Limb (tissue), 2 donors: Measurements from ENCODE around the gene BAIAP2.
"Not testable (repeated sequence)": the region's sequence is repeated elsewhere in the genome, so short reads cannot be mapped to it uniquely, and the experiment has no call there.

Experiments used
- DNase-seq, 2 donors: peaks; one replicate each; pipeline ENCODE4 v3.0.0-alpha.2; 2016; ENCODE audit errors: extremely low spot score in 2 of 2

BAIAP2 gene

DNA sequence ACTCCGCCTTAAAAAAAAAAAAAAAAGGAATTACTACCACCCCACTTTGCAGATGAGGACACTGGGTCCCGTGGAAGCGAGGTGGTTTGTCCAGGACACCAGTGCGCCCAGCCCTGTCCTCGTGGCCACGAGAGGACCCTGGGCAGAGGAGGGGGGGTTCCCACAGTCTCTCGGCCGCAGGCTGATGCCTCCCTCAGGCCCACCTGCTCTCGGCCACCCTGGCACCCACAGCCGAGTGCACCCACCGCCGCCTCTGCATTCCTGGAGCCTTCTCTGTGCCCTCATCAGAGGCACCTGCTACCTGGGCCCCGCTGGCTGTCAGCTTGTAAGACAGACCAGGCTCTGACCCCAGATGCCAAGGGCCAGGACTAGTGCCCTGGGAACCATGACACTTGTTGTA, 102.3 kb downstream of the BAIAP2 start:
- DNase-seq = no peak

DNA sequence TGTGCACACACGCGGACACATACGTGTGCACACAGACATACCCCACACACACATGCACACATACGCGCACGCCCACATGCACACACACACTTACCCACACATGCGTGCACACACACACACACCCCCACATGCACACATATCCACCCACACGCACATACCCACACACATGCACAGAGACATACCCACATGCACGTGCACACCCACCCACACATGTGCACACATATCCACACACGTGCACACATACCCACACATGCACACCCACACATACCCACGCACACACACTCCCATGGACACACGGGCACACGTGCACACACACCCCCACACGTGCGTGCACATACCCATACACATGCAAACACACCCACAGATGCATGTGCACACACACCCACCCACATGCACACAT, 103.1 kb downstream of the BAIAP2 start:
- DNase-seq = no peak

DNA sequence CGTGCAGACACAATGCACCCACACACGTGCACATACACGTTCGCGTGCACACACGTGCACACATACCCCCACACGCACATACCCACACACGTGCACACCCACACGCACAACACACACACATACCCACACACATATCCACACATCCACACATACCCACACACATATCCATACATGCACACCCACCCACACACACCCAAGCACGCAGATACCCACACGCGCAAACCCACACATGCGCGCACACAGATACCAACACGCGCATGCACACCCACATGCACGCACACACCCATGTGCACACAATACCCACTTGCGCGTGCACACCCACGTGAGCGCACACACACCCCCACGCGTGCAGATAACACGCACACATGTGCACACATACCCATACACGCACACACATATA, 103.5 kb downstream of the BAIAP2 start:
- no peak for DNase-seq

DNA sequence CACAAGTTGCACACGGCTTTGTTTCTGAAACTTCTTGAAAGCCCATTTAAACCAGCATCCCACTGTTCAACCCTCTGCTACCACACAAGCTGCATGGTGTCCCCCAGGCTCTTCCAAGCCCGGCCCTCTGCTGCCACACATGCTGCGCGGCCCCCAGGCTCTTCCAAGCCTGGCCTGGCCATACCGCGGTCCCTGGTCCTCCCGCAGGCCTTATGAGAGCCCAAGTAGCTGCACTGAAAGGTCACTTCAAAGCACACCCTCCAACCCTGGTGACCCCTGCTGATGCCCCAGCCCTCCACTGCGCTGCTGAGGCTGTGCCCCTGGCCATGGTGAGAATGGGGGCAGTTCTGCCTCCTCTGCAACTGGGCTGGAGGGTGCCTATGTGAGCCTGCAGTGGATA, 104.5 kb downstream of the BAIAP2 start:
- DNase-seq = no peak

DNA sequence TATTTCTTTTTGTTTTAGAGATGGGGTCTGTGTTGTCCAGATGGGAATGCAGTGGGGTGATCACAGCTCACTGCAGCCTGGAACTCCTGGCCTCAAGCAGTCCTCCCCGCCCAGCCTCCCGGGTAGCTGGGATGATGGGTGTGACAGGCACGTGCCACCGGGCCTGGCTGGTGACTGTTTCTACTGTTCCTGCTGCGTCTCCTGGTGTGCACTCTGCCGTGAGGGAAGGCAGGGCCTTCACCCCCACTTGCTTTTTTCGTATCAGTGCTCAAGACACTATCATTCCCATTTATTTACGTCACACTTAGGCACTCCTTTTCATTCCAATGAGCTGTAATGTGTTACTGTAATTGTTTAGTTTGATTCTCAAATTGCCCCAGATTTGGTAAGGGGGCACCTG, 105.1 kb downstream of the BAIAP2 start:
- no peak for DNase-seq

DNA sequence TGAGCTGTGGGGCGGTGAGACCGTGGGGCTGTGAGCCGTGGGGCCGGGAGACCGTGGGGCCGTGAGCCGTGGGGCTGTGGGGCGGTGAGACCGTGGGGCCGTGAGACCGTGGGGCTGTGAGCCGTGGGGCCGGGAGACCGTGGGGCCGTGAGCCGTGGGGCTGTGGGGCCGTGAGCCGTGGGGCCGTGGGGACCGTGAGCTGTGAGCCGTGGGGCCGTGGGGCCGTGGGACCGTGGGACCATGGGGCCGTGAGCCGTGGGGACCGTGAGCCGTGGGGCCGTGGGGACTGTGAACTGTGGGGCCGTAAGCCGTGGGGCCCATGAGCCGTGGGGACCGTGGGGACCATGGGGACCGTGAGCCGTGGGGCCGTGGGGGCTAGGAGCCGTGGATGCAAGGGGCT, 105.7 kb downstream of the BAIAP2 start:
- DNase-seq = no peak

DNA sequence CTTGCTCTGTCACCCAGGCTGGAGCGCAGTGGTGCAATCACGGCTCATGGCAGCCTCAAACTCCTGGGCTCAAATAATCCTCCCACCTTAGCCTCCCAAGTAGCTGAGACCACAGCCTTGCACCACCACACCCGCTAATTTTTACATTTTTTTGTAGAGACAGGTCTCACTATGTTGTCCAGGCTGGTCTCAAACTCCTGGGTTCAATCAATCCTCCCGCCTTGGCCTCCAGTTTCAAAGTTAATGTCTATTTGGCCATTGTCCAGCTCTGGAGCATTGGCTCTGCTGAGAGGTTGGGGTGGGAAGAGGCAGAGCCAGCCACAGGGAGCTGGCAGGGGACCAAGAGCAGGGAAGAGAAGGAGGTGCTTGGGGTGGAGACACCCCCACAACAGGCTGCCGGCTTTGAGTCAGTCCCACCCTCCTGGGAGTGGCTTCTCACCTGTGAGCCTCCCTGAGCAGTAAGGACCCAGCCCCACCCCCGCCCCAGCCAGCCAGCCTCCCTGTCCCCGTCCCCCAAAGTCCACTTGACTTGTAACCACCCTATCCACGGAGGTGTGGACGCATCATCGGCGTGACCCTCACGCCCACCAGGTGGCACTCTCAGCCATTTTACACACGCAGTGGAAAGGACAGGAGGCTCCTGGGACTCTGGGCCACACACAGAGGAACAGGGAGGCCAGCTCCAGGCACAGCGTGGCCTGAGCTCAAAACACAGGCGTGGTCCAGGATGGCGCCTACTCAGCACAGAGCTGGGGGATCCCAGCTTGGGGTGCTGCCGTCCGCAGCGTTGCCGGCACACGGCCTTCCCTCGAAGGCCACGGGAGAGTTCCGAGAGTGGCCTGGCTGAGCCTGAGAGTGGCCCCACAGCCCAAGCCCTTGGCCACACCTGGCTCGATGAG, 107.6 kb downstream of the BAIAP2 start:
- peak; percentile 58 to 86 for DNase-seq

DNA sequence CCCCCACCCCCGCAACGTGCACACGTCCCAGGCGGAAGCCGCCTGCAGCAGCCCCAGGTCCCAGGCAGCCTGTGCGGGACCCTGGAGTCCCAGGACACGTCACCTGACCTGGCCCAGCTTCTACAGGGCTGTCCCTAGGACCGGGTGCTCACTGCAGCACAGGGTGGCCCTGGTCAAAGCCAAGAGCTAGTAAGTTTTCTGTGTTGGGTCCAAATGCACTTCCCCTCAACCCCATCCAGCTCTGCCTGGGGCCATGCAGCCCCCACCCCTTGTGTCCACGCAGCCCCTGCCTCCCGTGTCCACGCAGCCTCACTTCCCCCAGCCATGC, 108.2 kb downstream of the BAIAP2 start:
- DNase-seq = no peak

DNA sequence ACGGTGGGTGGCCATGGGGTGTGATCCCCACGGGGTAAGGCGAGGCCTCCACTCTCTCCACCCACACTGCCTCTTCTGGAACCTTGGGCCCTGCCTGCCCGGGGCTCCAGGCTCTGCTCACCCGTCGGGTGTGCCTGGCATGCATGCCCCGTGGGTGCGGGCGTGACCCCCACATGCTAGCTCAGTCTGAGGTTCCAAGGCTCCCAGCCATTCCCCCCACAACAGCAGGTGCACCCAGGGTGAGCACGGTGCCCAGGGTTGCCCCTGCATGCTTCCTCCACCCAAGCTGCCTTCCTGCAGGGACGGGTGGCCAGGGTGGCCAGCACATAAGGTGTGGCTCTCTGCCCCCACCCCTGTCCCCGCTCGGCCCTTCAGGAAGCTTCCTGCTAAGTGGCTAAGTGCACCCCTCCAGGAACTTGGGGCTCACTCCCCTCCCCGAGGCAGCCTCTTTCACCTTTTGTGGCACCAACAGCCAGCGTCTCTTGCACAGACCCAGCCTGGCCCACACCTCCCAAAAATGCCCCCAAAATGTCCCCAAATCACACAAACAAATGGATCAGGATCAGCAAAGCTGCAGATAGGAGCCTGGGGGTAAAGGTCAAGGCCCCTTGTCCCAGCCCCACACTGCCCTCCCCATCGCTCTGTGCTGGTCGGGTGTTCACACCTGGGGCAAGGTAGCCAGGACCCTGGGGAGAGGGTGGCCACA, 108.9 kb downstream of the BAIAP2 start:
- DNase-seq = no peak

DNA sequence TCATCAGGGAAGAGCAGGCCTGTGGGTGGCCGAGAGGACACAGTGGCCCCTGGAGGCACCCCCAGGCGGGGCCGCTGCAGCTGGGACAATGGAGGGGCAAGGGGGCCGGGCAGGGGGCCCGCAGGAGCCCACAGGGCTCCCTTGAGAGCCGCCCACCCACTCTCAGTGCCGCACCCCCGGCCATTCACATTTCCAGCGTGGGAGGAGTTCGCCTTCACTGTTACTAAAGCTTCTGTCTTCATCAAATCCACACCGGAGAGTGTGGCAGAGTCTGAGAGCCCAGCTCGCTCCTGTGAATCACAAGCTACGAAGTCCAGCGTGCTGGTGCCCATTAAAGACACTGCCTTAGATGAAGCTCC, 109.5 kb downstream of the BAIAP2 start:
- no peak for DNase-seq

DNA sequence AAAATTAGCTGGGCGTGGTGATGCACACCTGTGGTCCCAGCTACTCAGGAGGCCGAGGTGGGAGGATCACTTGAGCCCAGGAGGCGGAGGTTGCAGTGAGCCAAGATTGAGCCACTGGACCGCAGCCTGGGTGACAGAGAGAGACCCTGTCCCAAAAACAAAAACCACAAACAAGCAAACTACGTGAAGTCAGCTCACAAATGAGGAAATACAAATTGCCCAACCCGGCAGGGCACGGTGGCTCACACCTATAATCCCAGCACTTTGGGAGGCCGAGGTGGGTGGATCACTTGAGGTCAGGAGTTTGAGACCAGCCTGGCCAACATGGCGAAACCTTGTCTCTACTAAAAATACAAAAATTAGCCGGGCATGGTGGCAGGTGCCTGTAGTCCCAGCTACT, 111.3 kb downstream of the BAIAP2 start:
- DNase-seq = not testable (repeated sequence)

DNA sequence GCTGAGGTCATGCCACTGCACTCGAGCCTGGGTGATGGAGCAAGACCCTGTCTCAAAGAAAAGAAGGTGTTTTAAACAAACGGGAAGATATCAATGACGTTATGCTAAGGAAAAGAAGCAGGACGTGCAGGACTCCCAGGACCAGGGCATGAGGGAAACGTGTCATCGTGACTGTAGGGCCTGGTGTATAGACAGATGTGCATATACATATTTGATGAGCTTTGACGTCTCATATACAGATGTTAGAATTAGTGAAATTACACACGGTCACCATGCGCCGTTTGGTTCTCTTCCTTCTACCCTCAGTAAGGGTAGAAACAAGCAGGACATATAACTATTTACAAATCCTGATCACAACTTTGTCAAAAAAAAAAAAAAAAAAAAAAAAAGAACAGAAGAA, 112.8 kb downstream of the BAIAP2 start:
- no peak for DNase-seq

DNA sequence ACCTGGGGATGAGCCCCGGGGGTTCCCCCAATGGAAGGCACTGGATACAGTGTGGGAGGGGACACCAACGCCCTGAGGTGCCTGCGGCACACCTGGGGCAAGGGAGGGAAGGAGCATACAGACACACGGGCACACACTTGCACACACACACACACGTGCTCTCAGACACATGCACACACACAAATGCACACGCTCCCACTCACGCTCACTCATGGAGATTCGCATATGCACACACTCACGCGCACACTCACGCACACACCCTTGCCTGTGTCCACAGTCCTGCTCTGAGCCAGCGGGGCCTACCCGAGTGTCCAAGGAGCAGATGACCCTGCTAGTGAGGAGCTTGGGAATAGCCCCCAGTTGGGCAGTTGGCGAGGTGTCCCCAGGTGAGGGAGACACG, 113.6 kb downstream of the BAIAP2 start:
- DNase-seq = no peak

DNA sequence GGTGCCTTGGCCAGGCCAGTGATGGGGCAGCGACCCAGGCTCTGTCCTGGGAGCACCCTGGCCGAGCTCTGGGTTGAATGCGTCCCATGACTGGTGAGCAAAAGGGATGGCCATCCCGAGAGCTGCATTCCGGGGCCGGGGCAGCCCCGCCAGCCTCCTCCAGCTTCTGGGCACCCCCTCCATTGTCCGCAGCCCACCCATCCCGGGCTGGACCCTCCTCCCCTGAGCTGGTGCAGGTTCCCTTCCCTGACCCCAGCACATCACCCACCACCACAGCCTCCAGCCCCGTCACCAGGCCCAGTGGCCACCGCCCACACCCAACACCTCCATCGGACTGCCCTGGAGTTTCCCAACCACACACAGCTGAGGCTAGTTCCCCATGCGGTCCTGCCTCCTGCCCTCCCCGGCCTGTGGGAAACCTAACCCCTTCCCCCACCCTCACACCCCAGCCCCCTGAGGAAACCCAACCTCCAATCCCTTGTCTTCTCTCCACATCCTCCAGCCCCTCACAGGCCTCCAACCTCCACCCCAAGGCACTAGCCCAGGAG, 114.1 kb downstream of the BAIAP2 start:
- no peak for DNase-seq

DNA sequence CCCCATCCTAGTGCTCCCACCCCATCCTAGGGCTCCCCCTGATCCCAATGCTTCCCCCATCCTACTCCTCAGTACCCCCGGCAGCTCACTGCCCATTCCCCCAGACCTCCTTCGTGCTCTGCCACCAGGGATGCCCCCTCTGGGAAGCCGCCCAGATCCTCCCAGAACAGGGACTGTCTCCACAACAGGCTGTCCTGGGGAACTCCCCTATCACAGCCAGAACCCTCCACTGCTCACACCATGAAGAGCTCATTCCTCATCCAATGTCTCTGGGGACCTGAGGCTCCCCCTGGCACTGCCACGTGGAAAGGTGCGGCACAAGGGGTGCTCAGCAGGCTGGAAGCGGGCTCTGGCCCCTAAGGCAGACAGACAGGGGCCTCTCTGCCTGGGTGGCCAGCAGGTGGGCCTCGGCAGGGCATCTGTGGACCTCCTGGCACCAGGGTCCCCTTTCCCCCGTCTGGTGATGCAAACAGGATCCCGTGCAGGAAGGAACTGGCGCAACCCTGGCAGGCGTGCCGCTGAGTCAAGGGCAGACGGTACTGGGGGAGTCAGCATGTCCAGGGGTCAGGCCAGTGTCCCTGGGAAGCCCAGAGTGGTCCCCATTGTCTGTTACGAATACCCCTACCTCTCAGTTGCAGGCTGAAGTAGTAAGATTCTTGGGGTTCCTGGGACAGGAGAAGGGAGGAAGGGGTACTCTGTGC, 115.6 kb downstream of the BAIAP2 start:
- DNase-seq = no peak

DNA sequence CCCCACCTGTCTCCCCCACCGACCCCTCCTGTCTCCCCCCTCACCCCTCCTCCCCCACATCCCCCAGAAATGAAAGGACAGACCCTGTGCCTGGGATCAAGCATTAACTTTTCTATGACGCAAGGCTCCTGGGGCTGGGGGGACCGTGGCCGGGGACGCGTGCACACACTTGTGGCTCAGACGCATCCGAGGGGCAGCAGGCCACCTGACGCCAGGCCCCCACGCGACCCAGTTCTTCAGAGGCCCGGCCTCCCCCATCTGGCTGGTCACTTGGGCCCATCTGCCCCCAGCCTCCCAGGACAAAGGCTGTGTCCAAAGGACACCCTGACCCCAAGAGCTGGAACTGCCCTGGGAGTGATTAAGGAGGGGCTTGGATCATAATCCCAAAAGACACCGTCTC, 116.3 kb downstream of the BAIAP2 start:
- no peak for DNase-seq

DNA sequence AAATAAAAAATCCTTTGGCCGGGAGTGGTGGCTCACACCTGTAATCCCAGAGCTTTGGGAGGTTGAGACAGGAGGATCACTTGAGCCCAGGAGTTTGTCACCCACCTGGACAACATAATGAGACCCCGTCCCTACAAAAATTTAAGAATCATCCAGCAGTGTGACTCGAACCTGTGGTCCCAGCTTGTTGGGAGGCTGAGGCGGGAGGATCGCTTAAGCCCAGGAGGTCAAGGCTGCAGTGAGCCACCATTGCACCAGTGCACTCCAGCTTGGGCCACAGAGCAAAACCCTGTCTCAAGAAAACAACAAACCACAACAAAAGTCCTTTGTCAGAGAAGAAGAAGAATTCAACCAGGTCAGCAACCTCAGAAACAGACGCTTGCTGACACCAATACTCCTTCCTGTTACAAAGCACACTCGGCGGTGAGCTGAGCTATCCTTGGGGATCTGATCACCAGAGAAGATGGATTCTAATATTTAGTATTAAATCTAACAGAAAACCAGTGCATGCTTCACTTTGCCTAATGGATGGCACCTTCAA, 117.4 kb downstream of the BAIAP2 start:
- DNase-seq = no peak

DNA sequence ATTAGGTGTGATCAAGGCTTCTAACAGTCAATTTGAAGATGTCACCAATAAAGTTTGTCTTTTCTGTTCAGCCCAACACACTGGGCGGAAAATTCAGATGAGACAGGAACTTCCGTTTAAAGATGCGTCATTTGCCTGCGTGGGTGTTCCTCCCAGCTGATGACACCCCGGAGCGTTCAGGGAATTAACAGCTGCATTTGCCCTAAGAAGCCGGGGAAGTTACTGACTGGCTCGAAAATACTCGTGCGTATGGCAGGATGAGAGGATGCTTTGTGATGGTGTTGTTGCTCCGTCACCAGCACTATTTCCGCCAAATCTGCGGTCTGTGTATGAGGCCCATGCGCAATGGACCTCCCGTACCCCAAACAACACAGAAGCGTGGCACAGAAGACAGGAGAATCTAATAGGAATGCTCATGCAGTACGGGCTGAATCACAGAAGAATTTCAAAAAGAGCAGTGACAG, 118.4 kb downstream of the BAIAP2 start:
- no peak for DNase-seq

DNA sequence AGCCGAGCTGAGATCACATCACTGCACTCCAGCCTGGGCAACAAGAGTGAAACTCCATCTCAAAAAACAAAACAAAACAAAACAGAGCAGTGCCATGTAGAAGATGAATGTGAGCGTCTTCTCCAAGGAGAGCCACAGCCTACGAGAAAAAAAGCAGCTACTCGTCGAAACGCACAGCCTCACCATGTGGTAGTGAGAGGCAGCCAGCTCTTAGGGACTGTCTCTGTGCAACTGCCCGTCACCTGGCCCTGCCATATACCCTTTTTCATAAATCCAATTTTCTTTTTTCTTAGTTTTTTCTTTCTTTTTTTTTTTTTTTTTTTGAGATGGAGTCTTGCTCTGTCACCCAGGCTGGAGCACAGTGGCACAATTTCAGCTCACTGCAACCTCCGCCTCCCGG, 119.1 kb downstream of the BAIAP2 start:
- not testable (repeated sequence) for DNase-seq

DNA sequence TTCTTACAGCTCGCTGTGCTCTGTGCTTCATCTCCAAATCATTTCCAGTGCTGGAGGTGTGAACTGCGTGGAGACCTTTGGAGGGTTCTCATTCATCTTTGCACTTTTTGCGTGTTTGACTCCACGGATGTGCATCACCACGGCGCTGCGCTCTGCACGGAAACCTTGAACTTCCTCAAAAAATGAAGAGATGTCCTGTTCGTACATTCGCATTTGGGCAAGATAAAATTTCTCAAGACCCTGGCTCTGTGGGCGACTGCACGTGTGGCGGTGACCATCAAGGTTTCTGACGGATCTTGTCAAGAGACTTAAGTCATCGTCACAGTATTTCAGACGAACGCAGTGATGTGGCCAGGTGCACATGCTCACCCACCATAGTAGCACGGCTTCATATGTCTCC, 120.0 kb downstream of the BAIAP2 start:
- DNase-seq = no peak

DNA sequence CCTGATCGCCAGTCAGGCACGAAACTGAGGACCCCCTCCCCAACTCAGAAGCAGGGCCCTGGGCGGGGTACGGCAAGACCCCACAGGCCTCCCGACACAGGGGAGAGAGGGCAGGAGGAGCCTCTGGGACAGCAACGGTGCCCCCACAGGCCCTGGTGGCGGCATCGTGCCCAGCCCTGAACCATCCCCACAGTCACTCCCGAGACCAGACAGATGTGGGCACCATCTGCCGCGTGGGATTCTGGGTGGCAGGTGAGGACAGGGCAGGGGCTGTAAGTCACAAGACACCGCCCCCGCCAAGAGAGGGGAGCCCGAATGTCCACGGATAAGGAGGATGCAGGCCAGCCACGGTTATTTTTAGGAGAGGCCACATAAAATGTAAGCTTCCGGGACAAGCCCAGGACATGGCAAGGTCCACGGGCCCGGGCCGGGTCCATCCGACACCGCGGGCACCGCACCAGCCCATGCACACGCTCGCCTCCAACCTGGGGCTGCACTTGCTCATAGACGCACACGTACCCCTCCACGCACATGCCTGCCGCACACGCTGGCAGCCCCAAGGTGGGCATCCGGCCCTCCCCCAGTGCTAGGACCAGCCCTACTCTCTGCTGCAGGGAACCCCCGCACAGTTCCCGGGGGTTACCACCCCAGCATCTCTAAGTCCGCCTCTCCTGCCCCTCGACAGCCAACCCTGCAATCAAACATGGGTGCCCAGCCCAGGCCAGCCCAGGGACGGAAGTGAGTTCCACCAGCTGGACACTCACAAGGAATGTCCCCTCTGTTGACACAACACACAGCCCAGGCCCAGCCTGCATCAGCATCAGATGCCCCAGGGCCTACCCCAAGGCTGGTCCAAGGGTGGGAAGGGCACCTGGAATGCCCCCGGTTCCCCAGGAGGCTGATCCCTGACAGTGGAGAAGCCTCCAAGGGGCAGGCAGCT, 122.2 kb downstream of the BAIAP2 start:
- no peak for DNase-seq
